HG03103 (cell line): ENCODE data around the gene RNF212.

Experiments
- ATAC-seq: cut with Tn5 transposase; IDR thresholded peaks from one replicate; pipeline ENCODE4 v1.9.1; 2021; ENCODE audit warnings: low read depth; ENCODE audit not compliant: unreplicated experiment

RNF212 gene

DNA sequence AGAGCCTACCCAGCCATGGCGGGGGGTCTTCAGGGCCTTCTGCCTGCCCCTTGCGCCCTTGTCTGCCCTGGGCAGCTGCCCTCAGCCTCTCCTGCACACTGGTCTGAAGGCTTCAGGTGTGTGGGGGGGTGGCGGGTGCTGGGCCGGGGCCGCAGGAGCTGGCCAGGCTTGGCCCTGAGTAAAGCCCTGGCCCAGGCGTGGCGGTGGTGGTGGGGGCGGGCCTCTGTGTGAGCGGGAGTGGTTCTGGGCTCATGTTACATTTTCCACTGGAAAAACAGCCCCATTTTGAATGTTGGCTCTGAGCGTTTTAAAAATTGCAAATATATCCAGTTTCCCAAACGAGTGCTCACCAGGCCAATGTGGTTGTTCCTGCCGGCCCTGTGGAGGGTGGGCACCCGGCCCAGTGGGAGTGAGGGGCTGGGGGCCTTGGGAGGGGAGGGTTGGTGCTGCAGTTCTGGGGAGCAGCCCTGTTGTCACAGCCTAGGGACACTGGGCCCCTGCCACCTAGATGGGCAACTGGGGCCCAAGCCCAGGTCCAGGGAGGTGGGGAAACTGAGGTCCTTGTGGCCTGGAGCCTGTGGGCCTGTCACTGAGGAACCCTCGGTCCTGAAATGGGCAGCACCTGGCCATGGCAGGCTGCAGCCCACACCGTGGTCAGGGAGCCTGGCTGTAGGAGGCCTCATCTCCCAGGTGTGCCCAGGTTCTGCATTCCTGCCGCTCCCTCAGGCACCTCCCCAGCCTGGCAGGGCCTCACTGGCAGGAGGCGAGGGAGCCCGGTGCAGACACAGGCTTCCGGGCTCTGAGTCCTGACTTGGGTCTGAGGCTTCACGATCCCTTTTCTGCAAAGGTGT lies 73.6 kb downstream of the RNF212 start:
- no peak for ATAC-seq

DNA sequence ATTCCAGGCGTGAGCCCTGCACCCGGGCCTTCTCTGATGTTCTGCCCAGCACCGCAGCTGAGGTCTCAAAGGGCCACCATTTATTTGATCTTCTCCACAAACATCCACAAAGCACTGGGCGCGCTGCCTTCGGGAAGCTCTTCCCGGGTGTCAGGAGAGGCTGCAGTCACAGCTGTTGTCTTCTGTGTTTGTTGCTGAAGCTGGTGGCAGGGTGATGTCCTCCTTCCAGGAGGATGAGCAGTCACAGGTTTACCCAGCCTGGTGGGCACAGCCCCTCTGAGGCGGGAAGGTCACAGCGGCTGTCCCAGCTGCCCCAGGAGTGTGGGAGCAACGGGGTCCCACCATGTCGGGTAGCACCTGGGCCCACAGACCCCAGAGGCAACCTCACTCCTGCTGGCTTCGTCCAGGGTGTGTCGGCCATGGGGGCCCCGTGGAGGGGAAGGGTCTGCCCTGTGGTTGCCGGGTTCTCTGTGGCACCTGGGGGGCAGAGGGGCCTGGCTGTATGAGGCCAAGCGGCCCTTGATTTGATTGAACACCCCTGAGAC lies 74.3 kb downstream of the RNF212 start:
- ATAC-seq, result no peak

DNA sequence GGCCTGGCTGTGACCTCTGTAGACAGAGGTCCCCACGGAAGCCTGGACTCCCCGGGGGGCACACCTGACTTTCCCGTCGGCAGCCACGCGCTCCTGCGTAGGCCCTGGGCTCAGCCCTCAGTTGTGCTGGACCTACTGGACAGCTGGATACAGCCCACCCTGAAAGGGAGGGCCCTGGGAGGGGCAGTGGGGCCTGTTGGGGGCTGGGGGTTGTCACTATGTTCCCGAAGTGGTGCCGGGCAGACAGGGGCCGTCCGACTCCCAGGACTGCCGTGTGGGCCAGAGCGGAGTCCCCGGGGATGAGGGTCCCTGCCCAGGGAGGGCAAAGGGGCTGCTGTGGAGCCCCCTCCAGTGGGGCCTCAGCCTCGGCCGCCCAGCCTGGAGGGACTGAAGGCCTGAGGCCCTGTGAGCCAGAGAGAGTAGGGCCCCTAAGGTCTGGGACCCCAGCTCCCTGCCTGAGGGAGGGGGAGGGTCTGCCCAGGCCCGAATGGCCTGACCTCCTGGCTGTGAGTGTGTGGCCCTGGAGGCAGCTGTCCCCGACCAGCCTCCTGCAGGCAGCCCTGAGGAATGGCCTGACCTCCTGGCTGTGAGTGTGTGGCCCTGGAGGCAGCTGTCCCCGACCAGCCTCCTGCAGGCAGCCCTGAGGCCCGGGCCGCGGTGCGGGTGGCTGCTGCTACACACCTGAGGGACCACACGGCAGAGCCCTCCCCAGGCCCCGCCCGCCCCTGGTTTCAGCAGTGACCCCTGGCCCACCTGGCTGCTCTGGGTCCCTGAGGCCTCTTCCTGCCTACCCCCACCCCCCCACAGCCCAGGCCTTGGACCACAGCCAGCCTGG lies 76.2 kb downstream of the RNF212 start:
- ATAC-seq, result no peak

DNA sequence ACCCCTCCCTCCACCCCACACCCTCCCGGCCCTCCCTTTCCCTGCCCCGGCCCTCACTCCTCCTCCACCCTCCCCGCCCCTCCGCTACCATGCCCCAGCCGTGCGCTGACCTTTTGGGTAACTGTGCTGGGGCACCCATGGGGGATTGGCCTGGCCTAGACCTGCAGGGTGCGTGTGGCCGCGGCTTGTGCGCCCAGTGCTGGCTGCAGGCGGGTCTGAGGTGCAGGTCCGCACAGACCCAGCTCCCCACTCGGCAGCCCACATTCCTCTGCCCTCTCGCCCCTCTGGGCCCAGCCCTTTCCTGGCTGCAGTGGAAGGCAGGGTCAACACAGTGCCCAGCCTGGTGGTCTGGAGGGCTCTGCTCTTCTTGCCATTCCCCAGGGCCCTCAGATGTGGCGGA lies 77.3 kb downstream of the RNF212 start:
- ATAC-seq, result no peak

DNA sequence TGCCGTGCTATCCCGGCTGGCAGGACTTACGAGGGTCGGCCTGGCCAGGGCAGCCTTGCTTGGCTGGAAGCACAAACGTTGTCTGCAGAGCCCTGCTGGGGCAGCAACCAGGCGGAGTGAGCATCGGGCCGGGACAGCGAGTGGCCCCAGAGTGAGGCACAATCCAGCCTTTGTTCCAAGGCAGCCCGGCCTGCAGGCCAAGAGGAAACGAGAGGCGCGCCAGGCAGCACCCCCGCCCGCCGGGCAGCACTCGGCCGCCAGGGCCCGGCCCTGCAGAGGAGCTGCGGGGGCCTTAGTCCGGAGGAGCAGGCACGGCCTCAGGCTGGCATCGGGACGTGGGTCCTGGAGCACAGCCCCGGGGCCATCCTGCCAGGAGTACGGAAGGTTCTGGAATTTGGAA lies 77.9 kb downstream of the RNF212 start:
- ATAC-seq, result no peak

DNA sequence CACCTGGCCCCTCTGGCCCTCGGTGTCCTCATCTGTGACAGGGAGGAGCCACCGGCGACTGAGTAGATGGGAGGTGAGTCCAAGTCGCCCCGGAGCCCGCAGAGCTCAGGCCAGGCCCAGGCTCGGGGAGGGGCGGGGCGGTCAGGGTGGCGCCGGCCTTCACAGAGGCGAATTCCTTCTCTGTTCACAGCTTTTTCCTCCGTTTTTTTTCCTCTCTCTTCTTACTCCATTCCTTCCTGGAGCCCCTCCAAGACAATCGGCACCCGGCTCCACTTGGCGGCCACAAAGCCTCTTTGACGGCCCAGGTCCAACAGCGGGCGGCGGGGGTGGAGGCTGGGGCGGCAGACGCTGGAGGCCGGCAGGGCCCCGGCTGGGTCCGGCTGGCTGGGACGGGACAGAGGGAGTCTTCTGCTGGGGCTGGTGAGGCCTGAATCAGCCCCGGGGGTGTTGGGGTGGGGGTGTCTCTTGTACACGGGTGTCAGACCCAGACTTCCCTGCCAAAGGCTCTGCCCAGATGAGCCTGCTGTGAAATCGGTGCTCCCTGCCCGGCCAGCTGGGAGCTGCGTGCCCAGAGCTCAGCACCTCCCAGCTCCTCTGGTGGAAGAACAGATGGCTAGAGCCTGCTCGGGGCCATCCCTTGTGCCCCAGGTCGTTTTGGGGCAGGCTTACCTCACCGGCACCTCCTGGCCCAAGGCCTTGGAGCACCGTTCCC lies 79.4 kb downstream of the RNF212 start:
- ATAC-seq, result no peak

DNA sequence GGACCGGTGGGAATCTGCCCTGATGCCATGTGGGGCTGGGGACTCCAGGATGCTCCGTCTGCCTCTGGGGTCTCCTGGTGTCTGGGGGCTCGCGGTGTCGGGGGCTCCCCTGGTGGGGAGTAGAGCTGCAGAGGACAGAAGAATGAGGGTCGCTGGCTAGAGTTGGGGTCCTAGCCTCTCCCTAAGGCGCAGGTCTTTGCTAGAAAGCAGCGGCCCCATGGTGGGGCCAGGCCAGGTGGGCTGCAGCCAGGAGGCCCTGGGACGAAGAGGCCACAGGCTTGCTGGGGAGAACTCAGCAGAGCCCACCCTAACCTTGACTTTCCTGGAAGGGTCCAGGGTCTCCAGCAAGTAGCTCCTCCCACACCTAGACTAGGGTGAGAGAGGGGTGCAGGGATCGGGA lies 80.5 kb downstream of the RNF212 start:
- ATAC-seq, result no peak

DNA sequence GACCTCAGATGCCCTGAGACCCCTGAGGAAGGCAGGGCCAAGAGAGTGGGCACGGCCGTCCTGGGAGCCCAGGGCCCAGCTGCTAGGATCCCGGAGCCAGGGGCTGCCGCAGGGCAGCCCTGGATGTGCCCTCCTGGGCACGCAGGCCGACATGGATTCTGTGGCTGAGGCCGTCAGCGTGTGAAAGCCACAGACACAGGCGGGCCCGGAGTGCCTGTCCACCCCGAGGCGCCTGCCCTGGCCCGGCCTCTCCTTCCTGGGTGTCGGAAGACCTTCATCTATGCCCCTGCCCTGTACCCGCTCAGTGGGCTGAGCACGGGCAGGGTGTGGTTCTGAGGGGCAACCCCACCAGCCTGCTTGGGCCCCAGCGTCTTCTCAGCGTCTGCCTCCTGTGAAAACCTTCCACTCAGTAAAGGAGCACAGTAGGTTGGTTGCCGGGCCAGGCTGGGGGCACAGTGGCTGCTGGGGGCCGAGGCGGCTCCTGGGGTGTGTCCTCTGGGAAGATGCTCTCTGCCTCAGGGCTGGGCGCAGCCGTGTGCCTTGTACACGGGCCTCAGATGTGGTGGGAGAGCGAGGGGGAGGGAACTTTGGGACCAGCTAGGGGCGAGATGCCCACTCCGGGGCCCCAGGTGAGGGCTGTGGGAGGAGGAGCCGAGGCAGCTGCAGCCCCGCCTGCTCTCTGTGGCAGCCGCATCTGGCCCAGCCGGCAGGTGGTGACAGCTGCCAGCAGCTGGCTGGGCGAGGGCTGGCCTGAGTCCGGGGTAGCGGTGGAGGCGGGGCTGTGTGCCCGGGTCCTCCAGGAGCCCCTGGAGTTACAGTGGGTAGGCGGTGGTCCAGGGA lies 81.2 kb downstream of the RNF212 start:
- no peak for ATAC-seq

DNA sequence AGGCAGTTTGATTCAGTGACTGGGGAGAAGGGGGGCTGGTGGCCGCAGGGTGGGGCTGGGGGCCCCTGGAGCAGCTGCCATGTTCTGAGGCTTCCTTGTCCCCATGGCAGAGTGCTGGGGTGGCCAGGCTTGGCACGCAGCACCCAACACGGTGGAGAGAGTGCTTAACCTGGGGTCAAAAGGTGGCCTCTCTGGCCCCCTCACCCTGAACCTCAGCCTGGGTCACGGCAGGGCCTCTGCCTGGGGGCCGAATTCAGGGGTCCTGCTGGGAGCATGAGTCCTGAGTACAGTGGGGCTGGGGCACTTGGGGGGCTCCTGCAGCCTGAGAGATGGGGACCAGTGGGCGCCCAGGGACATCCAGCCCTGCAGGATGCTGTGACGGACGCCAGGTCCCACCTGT lies 82.0 kb downstream of the RNF212 start:
- no peak for ATAC-seq

DNA sequence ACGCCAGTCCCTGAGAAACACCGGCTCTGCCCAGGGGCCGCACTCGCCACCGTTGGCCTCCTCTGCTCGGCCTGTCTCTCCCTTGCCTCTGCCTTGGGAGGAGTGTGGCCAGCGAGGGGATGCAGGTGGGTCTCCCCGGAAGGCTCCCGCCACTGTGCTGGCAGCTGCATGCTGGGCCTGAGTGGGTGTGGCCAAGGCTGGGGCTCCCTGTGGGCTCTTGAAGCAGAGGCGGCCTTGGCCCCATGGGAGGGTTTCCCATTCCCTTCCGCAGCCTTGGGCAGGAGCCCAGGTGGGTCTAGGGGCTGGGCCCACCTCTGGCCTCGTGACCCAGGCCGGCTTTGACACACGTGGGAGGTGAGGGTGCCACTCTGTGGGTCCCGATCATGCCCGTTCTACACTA lies 82.8 kb downstream of the RNF212 start:
- ATAC-seq, result no peak

DNA sequence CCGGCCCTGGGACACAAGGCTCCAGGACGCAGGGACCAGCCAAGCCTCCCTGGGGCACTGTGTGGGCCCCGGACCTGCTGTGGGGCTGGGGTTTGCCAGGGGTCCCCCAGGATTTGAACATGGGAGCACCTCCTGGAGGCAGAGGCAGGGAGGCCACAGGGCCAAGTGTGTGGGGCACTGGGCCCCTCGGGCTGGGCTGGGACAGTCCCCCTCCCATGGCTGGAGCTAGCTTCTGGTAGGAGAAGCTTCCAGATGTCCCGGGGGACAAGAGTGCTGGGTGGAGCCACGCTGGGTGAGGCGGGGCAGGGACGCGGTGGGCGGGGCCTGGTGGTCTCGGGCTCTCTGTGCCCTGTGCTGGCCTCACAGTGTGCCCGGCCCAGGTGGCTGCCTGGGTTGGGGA lies 83.3 kb downstream of the RNF212 start:
- no peak for ATAC-seq

DNA sequence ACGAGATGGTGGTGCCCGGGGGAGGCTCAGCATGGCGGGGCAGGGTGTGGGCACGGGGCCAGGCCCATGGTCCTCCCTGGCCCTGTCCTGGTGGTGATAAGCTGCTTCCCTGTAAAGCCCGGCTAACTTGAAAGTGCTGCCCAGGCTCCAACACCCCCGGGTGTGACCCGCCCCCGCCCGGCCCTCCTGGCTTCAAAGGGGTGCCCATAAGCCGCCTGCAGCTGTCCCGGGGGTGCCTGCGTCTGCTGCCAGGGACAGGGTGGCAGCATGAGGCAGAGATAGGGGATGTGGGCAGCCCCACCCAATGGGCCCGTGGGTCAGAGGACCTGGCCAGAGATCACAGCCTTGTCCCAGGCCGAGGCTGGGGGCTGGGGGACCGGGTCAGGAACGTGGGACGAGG lies 83.8 kb downstream of the RNF212 start:
- no peak for ATAC-seq

DNA sequence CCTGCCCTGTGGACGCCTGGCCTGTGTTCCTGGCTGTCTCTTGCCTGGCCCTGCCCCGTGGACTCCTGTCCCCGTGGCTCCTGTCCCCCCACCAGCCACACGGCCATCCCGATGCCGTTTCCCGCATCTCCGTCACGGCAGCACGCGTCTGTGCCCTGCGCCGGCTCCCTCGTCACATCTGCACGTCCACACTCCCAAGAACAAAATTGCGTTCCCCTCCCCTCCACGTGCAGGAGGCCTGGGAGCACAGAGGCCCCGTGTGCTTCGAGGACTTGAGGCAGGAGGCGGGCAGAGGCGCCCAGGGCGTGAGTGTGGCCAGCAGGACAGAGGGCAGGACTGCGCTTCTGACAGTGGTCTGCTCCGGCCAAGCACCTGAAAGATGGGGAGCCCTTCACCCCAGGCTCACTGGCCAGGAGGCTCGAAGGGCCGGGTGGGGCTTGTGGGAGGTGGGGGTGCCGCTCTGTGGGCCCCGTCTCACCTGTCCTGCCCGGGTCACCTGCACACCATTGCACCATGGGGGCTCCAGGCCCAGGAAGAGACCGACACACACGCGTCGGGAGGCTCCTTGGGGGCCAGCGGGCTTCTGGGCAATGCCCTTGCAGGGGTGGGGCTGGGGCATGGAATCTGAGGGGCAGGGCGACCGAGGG lies 84.7 kb downstream of the RNF212 start:
- ATAC-seq, result no peak

DNA sequence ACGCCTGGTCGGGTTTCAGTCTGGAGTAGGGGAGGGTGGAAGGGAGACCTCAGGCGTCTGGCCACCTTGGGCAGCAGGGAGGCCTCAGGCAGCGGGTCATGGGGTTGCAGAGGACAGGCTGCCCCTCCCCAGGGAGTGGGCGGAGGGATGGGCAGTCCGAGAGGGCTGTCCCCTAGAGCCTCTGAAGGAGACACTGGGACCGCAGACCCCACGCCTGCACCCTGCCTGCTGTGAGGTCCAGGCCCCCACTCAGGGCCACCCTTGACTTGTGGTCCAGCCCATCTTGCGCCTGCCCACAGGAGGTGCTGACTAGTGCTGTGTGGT lies 85.5 kb downstream of the RNF212 start:
- no peak for ATAC-seq

DNA sequence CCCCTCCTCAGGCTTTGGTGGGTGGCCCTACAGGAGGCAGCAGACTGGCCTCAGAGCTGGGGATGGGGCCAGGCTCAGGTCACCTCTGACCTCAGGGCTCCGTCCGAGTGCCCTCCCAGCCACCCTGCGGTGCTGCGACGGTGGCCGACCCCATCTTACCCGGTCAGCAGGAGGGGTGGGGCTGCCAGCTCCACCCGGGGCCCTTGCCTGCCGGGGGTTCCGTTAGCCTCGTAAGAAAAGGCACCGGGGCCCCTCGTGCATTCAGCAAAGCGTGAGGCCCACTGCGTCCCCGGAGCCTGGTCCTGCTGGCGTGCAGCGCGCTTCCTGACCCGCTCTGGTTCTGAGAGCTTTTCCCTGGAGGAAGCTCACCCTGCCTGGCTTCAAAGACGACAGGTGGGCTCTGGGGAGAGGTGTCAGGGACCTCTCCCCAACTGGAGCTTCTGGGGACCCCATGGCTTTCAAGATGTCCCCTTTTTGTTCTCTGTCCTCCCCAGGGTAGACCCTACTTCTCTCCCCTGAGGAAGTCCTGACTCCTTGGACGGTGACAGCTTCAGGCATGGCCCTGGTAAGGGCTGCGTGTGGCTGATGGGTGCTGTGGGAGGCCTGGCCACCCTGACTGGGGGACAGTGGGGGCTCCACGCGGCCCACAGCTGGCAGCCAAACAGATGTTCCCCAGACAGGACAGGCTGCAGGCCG lies 86.0 kb downstream of the RNF212 start:
- ATAC-seq, result no peak

DNA sequence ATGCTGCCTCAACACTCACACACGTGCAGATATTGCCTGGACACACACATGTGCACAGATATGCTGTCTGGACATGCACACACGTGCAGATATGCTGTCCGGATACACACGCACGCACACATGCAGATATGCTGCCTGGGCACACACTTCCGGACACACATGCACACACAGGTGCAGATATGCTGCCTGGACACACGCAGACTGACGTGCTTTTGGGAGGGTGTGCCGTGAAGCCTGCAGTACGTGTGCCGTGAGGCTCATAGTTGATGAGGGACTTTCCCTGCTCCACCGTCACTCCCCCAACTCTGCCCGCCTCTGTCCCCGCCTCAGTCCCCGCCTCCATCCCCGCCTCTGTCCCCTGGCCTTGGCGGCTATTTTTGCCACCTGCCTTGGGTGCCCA lies 87.2 kb downstream of the RNF212 start:
- peak; percentile 83 for ATAC-seq

DNA sequence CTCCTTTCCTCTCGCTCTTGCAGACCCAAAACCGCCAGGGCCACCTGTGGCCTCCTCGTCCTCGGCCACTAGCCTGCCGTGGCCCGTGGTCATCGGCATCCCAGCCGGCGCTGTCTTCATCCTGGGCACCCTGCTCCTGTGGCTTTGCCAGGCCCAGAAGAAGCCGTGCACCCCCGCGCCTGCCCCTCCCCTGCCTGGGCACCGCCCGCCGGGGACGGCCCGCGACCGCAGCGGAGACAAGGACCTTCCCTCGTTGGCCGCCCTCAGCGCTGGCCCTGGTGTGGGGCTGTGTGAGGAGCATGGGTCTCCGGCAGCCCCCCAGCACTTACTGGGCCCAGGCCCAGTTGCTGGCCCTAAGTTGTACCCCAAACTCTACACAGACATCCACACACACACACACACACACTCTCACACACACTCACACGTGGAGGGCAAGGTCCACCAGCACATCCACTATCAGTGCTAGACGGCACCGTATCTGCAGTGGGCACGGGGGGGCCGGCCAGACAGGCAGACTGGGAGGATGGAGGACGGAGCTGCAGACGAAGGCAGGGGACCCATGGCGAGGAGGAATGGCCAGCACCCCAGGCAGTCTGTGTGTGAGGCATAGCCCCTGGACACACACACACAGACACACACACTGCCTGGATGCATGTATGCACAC lies 88.3 kb downstream of the RNF212 start:
- no peak for ATAC-seq

DNA sequence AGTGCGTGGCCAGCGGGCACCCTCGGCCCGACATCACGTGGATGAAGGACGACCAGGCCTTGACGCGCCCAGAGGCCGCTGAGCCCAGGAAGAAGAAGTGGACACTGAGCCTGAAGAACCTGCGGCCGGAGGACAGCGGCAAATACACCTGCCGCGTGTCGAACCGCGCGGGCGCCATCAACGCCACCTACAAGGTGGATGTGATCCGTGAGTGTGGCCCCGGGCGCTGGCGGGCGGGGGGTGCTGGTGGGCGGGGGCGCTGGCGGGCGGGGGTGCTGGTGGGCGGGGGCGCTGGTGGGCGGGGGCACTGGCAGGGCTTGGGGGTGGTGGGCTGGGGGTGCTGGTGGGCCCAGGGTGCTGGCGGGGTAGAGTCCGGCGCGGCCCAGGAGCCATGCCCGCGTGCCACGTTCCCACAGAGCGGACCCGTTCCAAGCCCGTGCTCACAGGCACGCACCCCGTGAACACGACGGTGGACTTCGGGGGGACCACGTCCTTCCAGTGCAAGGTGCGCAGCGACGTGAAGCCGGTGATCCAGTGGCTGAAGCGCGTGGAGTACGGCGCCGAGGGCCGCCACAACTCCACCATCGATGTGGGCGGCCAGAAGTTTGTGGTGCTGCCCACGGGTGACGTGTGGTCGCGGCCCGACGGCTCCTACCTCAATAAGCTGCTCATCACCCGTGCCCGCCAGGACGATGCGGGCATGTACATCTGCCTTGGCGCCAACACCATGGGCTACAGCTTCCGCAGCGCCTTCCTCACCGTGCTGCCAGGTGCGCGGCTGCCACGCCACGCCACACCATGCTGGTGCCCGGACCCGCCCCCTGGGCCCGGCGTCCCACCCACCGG lies 89.2 kb downstream of the RNF212 start:
- no peak for ATAC-seq
